ENCODE data around the gene TRAPPC3. TPM values are rescaled to one million over a fixed set of nuclear protein-coding genes. Genes with fewer than 3 reads are reported as not detected.

The TRAPPC3 gene
- total RNA-seq (2022; extraction: Qiagen RNA extraction; ENCODE audit: low read depth) = 62.4 to 92.6 TPM (median 81.1 TPM) in 5 replicates

DNA sequence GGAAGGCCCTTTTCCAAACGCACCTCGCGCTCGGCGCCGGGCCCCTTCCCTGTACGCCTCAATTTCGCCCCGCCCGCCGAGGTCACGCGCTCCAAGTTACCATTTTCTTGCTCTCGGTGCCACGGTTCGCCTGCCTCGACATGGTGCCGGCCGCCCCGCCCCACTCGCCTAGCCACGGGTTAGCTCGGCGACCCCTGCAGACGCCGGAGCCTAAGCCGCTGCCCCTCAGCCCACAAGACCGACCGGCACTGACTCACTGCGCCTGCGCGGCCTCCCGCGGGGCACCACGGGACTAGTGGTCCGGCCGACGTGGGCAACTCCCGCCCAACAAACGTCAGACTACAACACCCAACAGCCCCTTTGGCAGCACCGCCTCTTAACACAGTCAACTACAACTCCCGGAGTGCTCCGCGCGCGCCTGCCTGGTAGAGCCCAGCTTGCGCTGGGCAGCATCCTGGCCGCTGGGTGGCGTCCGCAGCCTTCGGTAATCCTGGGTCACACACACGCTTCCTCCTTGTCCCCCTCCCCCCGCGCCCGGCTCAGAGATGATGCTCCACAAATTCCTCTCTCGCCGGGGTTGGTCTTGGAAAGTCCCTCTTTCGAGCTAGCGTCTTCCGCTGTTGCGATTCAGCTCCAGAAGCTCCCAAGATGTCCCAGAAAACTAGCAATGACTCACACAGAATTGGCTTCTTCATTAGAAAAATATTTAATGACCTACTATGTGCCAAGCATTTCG, at the start of gene TRAPPC3:
Gene TRAPPC3, minus strand, starts transcription at position 250 of the 736 bp plus-strand sequence. Its CDS starts 108 bp downstream, at position 142.

GRCh38 chr1:36155408-36156328, 6.4 kb upstream of the TRAPPC3 start, which contains the start of gene MAP7D1:
MAP7D1 (plus strand) TSS chr1:36156160; CDS start chr1:36156418, 258 bp downstream.

GRCh38 chr1:36125129-36125991, 23.9 kb downstream of the TRAPPC3 start, which contains the start of gene COL8A2:
COL8A2 (minus strand) TSS chr1:36125222; CDS start chr1:36100242, 24,980 bp downstream.

GRCh38 chr1:36088577-36089392, 60.5 kb downstream of the TRAPPC3 start, which contains the start of gene ADPRS:
ADPRS (plus strand) TSS chr1:36088892; CDS start chr1:36088905, 13 bp downstream.

Other genes starting within 250 kb of the TRAPPC3 start
- 4.5 to 8.4 TPM (median 7.8 TPM) in 5 replicates for gene AGO3, start 218.4 kb downstream of the TRAPPC3 start, total RNA-seq (2022; extraction: Qiagen RNA extraction; ENCODE audit: low read depth)
- gene TEKT2, start 65.4 kb downstream of the TRAPPC3 start, total RNA-seq (2022; extraction: Qiagen RNA extraction; ENCODE audit: low read depth) = not detected in 5 replicates
- gene ADPRS, start 60.6 kb downstream of the TRAPPC3 start, total RNA-seq (2022; extraction: Qiagen RNA extraction; ENCODE audit: low read depth) = 18.7 to 30.3 TPM (median 29.0 TPM) in 5 replicates
- 0.06 to 0.15 TPM (median 0.08 TPM) in 4 of 5 replicates, not detected in the other for gene COL8A2, start 24.3 kb downstream of the TRAPPC3 start, total RNA-seq (2022; extraction: Qiagen RNA extraction; ENCODE audit: low read depth)
- gene MAP7D1, start 6.7 kb upstream of the TRAPPC3 start, total RNA-seq (2022; extraction: Qiagen RNA extraction; ENCODE audit: low read depth) = 132 to 179 TPM (median 162 TPM) in 5 replicates
- gene THRAP3, start 75.0 kb upstream of the TRAPPC3 start, total RNA-seq (2022; extraction: Qiagen RNA extraction; ENCODE audit: low read depth) = 60.8 to 76.1 TPM (median 70.3 TPM) in 5 replicates
- gene SH3D21, start 156.9 kb upstream of the TRAPPC3 start, total RNA-seq (2022; extraction: Qiagen RNA extraction; ENCODE audit: low read depth) = 1.2 to 2.8 TPM (median 2.1 TPM) in 5 replicates
- gene EVA1B, start 174.2 kb upstream of the TRAPPC3 start, total RNA-seq (2022; extraction: Qiagen RNA extraction; ENCODE audit: low read depth) = 6.7 to 27.6 TPM (median 24.8 TPM) in 5 replicates
- 6.9 to 12.5 TPM (median 10.5 TPM) in 5 replicates for gene STK40, start 236.4 kb upstream of the TRAPPC3 start, total RNA-seq (2022; extraction: Qiagen RNA extraction; ENCODE audit: low read depth)
- gene LSM10, start 248.4 kb upstream of the TRAPPC3 start, total RNA-seq (2022; extraction: Qiagen RNA extraction; ENCODE audit: low read depth) = 30.6 to 46.9 TPM (median 45.1 TPM) in 5 replicates